Smooth muscle cell (in vitro differentiated cells): ENCODE measurements around the gene ADARB2. TPM values are rescaled to one million over a fixed set of nuclear protein-coding genes. Genes with fewer than 3 reads are reported as not detected.

Source experiments
- DNase-seq: peaks from one replicate; lab custom pipeline; 2025; ENCODE audit not compliant: unreplicated experiment; lab: John Stamatoyannopoulos, UW
- H2AFZ ChIP-seq: fragments of 200-600 bp; sonication (generic); 2 replicates; pipeline ENCODE4 v1.6.0; 2016; ENCODE audit warnings: antibody characterized with exemption, low read depth, mild to moderate bottlenecking
- H3F3A ChIP-seq: fragments of 200-600 bp; sonication (generic); 2 replicates; pipeline ENCODE4 v1.6.0; 2017; ENCODE audit warnings: antibody characterized with exemption, low read depth
- H3K27ac ChIP-seq: fragments of 200-600 bp; sonication (generic); 2 replicates; pipeline ENCODE4 v1.5.1; 2016; ENCODE audit warnings: low read depth, mild to moderate bottlenecking
- H3K27me3 ChIP-seq: fragments of 200-600 bp; sonication (generic); 2 replicates; pipeline ENCODE4 v1.6.1; 2016; ENCODE audit warnings: low read depth, mild to moderate bottlenecking
- H3K36me3 ChIP-seq: fragments of 200-600 bp; sonication (generic); 2 replicates; pipeline ENCODE4 v1.5.1; 2016; ENCODE audit warnings: low read depth
- H3K4me1 ChIP-seq: fragments of 200-600 bp; sonication (generic); 2 replicates; pipeline ENCODE4 v1.5.1; 2016; ENCODE audit warnings: low read depth
- H3K4me2 ChIP-seq: fragments of 200-600 bp; sonication (generic); 2 replicates; pipeline ENCODE4 v1.6.0; 2016; ENCODE audit warnings: mild to moderate bottlenecking
- H3K4me3 ChIP-seq: fragments of 200-600 bp; sonication (generic); 2 replicates; pipeline ENCODE4 v1.5.1; 2016; ENCODE audit warnings: mild to moderate bottlenecking
- H3K79me2 ChIP-seq: fragments of 200-600 bp; sonication (generic); 2 replicates; pipeline ENCODE4 v1.6.0; 2016; ENCODE audit warnings: low read depth, mild to moderate bottlenecking
- H3K9ac ChIP-seq: fragments of 200-600 bp; sonication (generic); 2 replicates; pipeline ENCODE4 v1.6.0; 2016; ENCODE audit warnings: low read depth
- H3K9me3 ChIP-seq: fragments of 200-600 bp; sonication (generic); replicated peaks from 2 replicates; pipeline ENCODE4 v1.5.1; 2016; ENCODE audit warnings: low read depth
- H4K20me1 ChIP-seq: fragments of 200-600 bp; sonication (generic); 2 replicates; pipeline ENCODE4 v1.6.0; 2016; ENCODE audit warnings: low read depth
- WGBS: methylation state at CpG from one replicate; pipeline ENCODE4 v1.1.7; 2016; ENCODE audit warnings: low lambda C conversion rate; 5-methylcytosine and 5-hydroxymethylcytosine counted together
- polyA plus RNA-seq: library from polyadenylated mRNA; unstranded; fragments of >200 nt; fragmentation: Nextera tagmentation; extraction: Ambion mirVana; gene quantifications from 2 replicates; pipeline ENCODE4 v1.2.1, GENCODE V29; 2016
- total RNA-seq: library from RNA; depleted of rRNA; stranded (reverse); fragments of >200 nt; gene quantifications from 2 replicates; pipeline ENCODE4 v1.2.3, GENCODE V29; 2014
- TF ChIP-seq, protein P1 (sequence below): fragments of 200-600 bp; sonication (generic); IDR thresholded peaks from 2 replicates; pipeline ENCODE4 v1.5.1; 2017; ENCODE audit warnings: borderline replicate concordance, mild to moderate bottlenecking, antibody characterized with exemption; ENCODE audit not compliant: insufficient read depth, poor library complexity, severe bottlenecking

The ADARB2 gene
- total and polyA plus RNA-seq, 2 experiments from 2014 or later: 0.13 to 0.39 TPM

DNA sequence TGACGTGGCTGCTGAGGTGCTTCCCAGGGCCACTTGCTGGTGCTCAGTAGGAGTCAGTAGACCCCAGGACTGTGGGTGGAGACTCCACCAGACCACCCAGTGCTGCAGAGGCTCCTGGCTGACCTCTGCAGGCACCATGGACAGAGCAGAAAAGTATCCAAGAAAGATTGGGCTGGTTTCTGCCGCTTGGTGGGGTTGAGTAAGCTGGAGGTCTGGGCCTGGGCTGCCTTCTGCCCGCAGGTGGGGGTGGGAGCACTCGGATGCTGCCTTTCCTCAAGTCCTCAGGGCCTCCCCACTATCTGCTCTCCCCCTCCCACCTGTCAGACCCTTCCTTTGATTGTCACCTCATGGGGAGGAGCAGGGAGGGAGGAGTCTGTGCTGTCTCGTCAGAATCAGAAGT, 589.5 kb downstream of the ADARB2 start:
- H2AFZ ChIP-seq: no peak overlapping the region
- no peaks in the 10 kb centered on the region for H3K27me3 ChIP-seq
- H3K36me3 ChIP-seq: no peaks in the 10 kb centered on the region
- DNase-seq: no peak
- H3K27ac ChIP-seq: no peak overlapping the region
- no peaks in the 10 kb centered on the region for H4K20me1 ChIP-seq
- no peaks in the 10 kb centered on the region for H3K79me2 ChIP-seq
- no peaks in the 10 kb centered on the region for H3F3A ChIP-seq
- H3K9me3 ChIP-seq: no peaks in the 10 kb centered on the region
- no peaks in the 10 kb centered on the region for H3K4me1 ChIP-seq
- TF ChIP-seq, protein P1, sequence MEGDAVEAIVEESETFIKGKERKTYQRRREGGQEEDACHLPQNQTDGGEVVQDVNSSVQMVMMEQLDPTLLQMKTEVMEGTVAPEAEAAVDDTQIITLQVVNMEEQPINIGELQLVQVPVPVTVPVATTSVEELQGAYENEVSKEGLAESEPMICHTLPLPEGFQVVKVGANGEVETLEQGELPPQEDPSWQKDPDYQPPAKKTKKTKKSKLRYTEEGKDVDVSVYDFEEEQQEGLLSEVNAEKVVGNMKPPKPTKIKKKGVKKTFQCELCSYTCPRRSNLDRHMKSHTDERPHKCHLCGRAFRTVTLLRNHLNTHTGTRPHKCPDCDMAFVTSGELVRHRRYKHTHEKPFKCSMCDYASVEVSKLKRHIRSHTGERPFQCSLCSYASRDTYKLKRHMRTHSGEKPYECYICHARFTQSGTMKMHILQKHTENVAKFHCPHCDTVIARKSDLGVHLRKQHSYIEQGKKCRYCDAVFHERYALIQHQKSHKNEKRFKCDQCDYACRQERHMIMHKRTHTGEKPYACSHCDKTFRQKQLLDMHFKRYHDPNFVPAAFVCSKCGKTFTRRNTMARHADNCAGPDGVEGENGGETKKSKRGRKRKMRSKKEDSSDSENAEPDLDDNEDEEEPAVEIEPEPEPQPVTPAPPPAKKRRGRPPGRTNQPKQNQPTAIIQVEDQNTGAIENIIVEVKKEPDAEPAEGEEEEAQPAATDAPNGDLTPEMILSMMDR: no peak
- H3K9ac ChIP-seq: no peak overlapping the region
- no peak overlapping the region for H3K4me3 ChIP-seq
- 91% methylated on average over 4 of the region's 5 CpGs for WGBS
- H3K4me2 ChIP-seq: no peak overlapping the region

DNA sequence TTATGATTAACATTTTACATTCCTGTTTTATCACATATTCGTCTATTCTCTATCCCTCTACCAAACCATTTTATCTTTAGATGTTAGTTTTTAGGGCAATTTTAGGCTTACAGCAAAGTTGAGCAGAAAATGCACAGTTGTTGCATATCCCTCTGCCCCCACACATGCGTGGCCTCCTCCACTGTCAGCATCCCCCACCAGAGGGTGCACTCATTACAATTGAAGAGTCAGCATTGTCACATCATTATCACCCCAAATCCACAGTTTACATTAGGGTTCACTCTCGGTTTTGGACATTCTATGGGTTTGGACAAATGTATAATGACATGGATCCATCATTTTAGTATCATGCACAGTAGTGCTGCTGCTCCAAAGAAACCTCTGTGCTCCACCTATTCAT, 594.7 kb downstream of the ADARB2 start:
- Histone ChIP-seq H3K27me3 (no peaks in the 10 kb centered on the region), H3K4me3 (no peak overlapping the region), H4K20me1 (no peaks in the 10 kb centered on the region), H3K79me2 (no peaks in the 10 kb centered on the region), H3K9me3 (peaks cover 3% of the 10 kb centered on the region), H3F3A (no peaks in the 10 kb centered on the region), H3K27ac (no peak overlapping the region), H2AFZ (no peak overlapping the region), H3K4me2 (no peak overlapping the region), H3K9ac (no peak overlapping the region), H3K36me3 (no peaks in the 10 kb centered on the region), H3K4me1 (no peaks in the 10 kb centered on the region)
- TF ChIP-seq, protein P1: peak; percentile 13
- 75% methylated on average over 3 of the region's 3 CpGs for WGBS
- no peak for DNase-seq

- H2AFZ ChIP-seq: no peak overlapping the region
- no peaks in the 10 kb centered on the region for H3K36me3 ChIP-seq
- H3K79me2 ChIP-seq: no peaks in the 10 kb centered on the region
- H3K4me3 ChIP-seq: no peak overlapping the region
- TF ChIP-seq, protein P1: no peak
- H4K20me1 ChIP-seq: no peaks in the 10 kb centered on the region
- peaks cover 3% of the 10 kb centered on the region for H3K9me3 ChIP-seq
- H3F3A ChIP-seq: no peaks in the 10 kb centered on the region
- no peak overlapping the region for H3K4me2 ChIP-seq
- no peak for DNase-seq
- 92% methylated on average over 11 of the region's 11 CpGs for WGBS
- no peaks in the 10 kb centered on the region for H3K27me3 ChIP-seq
- no peak overlapping the region for H3K27ac ChIP-seq
- H3K4me1 ChIP-seq: no peaks in the 10 kb centered on the region
- no peak overlapping the region for H3K9ac ChIP-seq
Observed at GRCh38 chr10:1141701-1142100, 595.6 kb downstream of the ADARB2 start.

DNA sequence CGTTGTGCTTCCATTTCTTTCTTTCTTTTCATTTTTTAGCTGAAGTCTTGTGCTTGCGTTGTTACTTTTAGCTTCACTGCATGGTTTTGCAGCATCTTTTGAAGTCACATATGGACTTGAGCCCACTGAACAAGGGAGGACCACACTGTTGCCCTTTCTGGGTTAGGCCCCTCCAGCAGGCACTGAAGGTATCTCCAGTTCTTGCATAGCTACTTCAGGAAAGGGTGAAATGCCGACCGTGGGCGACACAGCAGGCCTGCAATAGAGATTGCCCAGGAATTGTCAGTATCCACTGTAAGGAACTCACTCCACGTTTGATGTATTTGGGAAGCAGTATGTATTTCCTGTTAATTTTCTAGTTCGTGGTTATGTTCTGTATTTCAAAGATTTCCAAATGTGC, 596.1 kb downstream of the ADARB2 start:
- no peak overlapping the region for H3K9ac ChIP-seq
- H3K4me1 ChIP-seq: no peaks in the 10 kb centered on the region
- H4K20me1 ChIP-seq: no peaks in the 10 kb centered on the region
- 85% methylated on average over 7 of the region's 7 CpGs for WGBS
- H3K4me3 ChIP-seq: no peak overlapping the region
- no peaks in the 10 kb centered on the region for H3K27me3 ChIP-seq
- no peaks in the 10 kb centered on the region for H3K79me2 ChIP-seq
- no peaks in the 10 kb centered on the region for H3K36me3 ChIP-seq
- no peaks in the 10 kb centered on the region for H3F3A ChIP-seq
- DNase-seq: no peak
- TF ChIP-seq, protein P1: no peak
- peaks cover 3% of the 10 kb centered on the region for H3K9me3 ChIP-seq
- no peak overlapping the region for H3K4me2 ChIP-seq
- H2AFZ ChIP-seq: no peak overlapping the region
- H3K27ac ChIP-seq: no peak overlapping the region
